GM12891 (cell line): ENCODE data around the gene FBXL7.

ENCODE experiments used
- POLR2A ChIP-seq: IDR thresholded peaks from 2 replicates; pipeline ENCODE4 v1.6.1; 2011; ENCODE audit warnings: low read depth, low read length, control low read depth
- POLR2AphosphoS5 ChIP-seq: IDR thresholded peaks from 2 replicates; pipeline ENCODE4 v1.6.1; 2011; ENCODE audit warnings: low read depth, low read length, control low read depth
- TAF1 ChIP-seq: IDR thresholded peaks from 2 replicates; pipeline ENCODE4 v1.6.1; 2011; ENCODE audit warnings: low read depth, low read length, control low read depth

DNA sequence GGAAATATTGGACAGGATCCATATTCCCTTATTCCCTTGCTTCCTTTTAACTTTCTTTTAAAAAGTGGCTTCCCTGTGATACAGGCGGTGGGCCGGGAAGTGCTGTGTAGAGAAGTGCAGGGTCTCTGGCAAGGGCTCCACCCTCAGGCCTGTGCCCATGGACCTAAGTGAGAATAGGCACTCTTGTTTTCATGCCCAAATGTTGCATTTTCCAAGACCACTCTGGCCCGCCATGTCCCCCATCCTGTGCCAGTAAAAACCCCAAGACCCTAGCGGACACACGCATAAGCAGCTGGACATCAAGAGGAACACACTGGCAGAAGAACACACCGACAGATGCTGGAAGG is 193.4 kb downstream of the FBXL7 start:
- TF ChIP-seq POLR2A (no peak), POLR2AphosphoS5 (no peak), TAF1 (no peak)
